Measurements from ENCODE around the gene WDFY3. TPM values are rescaled to one million over a fixed set of nuclear protein-coding genes. Genes with fewer than 3 reads are reported as not detected.
A peak's percentile ranks its signal among the peaks of the same experiment; 100 is the strongest.
"Not testable (repeated sequence)": the region's sequence is repeated elsewhere in the genome, so short reads cannot be mapped to it uniquely, and the experiment has no call there.

Gene WDFY3
- total RNA-seq, 1 donor from 2014 or later = 267 TPM

DNA sequence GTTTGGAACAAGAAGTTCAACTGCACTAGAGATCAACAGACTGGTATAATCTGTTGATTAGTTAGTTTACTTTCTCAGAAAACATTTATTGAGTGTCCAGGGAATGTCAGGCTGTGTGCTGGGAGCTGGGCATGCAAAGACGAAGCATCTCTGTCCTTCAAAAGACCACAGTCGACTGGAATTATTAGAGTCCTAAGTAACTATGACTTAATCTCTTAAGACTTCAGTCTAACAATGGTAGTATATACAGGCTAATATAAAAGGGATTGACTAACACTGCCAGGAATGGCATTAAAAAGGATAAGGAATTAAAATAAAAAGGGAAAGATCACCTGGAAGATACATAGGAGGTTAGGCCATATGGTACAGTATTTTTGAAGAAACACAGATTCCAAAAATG is 128.7 kb downstream of the WDFY3 start:
- Mint-ChIP-seq H3K4me1 (ENCODE audit: low read depth, unreplicated experiment) (peaks cover 3% of the 10 kb centered on the region), H3K36me3 (ENCODE audit: unreplicated experiment) (peaks cover 4% of the 10 kb centered on the region), H3K27me3 (ENCODE audit: unreplicated experiment) (peaks cover 4% of the 10 kb centered on the region), H3K27ac (ENCODE audit: unreplicated experiment) (peak overlapping the region; percentile 20), H3K9me3 (ENCODE audit: unreplicated experiment) (peaks cover 8% of the 10 kb centered on the region), H3K4me3 (ENCODE audit: unreplicated experiment) (no peak overlapping the region)
- DNase-seq = no peak
- TF ChIP-seq, protein P1, sequence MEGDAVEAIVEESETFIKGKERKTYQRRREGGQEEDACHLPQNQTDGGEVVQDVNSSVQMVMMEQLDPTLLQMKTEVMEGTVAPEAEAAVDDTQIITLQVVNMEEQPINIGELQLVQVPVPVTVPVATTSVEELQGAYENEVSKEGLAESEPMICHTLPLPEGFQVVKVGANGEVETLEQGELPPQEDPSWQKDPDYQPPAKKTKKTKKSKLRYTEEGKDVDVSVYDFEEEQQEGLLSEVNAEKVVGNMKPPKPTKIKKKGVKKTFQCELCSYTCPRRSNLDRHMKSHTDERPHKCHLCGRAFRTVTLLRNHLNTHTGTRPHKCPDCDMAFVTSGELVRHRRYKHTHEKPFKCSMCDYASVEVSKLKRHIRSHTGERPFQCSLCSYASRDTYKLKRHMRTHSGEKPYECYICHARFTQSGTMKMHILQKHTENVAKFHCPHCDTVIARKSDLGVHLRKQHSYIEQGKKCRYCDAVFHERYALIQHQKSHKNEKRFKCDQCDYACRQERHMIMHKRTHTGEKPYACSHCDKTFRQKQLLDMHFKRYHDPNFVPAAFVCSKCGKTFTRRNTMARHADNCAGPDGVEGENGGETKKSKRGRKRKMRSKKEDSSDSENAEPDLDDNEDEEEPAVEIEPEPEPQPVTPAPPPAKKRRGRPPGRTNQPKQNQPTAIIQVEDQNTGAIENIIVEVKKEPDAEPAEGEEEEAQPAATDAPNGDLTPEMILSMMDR (IDR thresholded peaks at IDR 0.05; ENCODE audit: partially characterized antibody, unreplicated experiment) = no peak

DNA sequence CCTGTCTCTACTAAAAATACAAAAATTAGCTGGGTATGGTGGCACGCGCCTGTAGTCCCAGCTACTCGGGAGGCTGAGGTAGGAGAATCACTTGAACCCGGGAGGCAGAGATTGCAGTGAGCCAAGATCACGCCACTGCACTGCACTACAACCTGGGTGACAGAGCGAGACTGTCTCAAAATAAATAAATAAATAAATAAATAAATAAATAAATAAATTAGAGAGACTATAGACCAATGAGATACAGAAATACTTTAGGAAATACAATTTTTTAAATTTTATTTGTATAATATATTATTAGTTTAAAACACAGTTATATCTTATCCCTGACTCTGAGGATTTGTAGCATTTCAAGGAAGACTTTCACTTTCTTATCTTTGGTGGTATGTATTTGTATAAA is 136.9 kb downstream of the WDFY3 start:
- H3K9me3 Mint-ChIP-seq (ENCODE audit: unreplicated experiment); DNase-seq; H3K27me3 Mint-ChIP-seq (ENCODE audit: unreplicated experiment); H3K36me3 Mint-ChIP-seq (ENCODE audit: unreplicated experiment); H3K4me3 Mint-ChIP-seq (ENCODE audit: unreplicated experiment): not testable (repeated sequence)
- Mint-ChIP-seq H3K4me1 (ENCODE audit: low read depth, unreplicated experiment) (peaks cover 11% of the 10 kb centered on the region), H3K27ac (ENCODE audit: unreplicated experiment) (peak overlapping the region; percentile 38)

DNA sequence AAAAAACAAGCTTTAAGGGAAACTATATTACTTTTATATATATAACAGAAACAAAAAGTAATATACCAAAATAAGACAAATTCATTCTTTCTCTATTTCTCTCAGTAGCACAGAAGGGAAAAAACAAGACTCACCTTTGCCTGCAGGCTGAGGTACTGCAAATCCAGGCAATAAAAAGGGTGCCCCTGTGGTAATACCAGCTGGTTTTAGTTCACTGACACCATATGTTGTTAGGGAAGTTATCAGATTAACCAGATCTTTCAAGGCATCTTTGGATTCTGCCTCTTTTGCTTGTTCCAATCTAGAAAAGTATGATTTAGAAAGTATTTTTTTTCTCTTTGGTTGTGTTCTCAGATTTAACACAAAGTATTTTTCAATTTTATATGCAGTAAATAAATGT is 139.8 kb downstream of the WDFY3 start:
- Mint-ChIP-seq H3K4me3 (ENCODE audit: unreplicated experiment) (no peak overlapping the region), H3K27ac (ENCODE audit: unreplicated experiment) (peak overlapping the region; percentile 70), H3K27me3 (ENCODE audit: unreplicated experiment) (peaks cover 4% of the 10 kb centered on the region), H3K9me3 (ENCODE audit: unreplicated experiment) (no peaks in the 10 kb centered on the region), H3K4me1 (ENCODE audit: low read depth, unreplicated experiment) (peaks cover 16% of the 10 kb centered on the region), H3K36me3 (ENCODE audit: unreplicated experiment) (no peaks in the 10 kb centered on the region)
- DNase-seq = no peak
- TF ChIP-seq, protein P1 (IDR thresholded peaks at IDR 0.05; ENCODE audit: partially characterized antibody, unreplicated experiment) = no peak

DNA sequence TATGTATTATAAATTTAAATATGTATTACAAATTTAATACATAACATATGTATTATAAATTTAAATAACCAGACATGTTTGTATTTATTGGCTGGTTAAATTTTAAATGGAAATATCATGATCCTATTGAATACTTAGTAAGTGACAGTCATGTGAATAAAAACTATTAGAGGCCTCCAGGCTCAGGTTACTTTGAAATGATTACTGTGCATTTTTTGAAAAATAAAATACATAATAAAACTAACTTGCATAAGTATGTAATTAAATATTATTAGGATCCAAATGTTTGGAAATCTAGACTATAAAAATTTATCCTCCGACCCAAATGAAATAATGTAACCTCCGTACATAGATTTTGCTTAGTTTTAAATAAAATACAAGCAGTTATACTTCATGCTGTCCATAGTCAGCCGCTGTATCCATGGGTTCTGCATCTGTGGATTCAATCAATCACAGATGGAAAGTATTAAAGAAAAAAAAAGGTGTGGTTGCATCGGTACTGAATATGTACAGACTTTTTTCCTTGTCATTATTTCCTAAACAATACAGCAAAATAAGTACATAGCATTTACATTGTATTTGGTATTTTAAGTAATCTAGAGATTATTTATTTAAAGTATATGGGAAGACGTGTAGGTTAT is 140.7 kb downstream of the WDFY3 start:
- DNase-seq = no peak
- H3K27me3 Mint-ChIP-seq (ENCODE audit: unreplicated experiment) = peaks cover 5% of the 10 kb centered on the region
- peak overlapping the region; percentile 61 for H3K4me3 Mint-ChIP-seq (ENCODE audit: unreplicated experiment)
- H3K4me1 Mint-ChIP-seq (ENCODE audit: low read depth, unreplicated experiment) = peaks cover 18% of the 10 kb centered on the region
- TF ChIP-seq, protein P1 (IDR thresholded peaks at IDR 0.05; ENCODE audit: partially characterized antibody, unreplicated experiment) = no peak
- peak overlapping the region; percentile 78 for H3K27ac Mint-ChIP-seq (ENCODE audit: unreplicated experiment)
- no peaks in the 10 kb centered on the region for H3K9me3 Mint-ChIP-seq (ENCODE audit: unreplicated experiment)
- no peaks in the 10 kb centered on the region for H3K36me3 Mint-ChIP-seq (ENCODE audit: unreplicated experiment)

DNA sequence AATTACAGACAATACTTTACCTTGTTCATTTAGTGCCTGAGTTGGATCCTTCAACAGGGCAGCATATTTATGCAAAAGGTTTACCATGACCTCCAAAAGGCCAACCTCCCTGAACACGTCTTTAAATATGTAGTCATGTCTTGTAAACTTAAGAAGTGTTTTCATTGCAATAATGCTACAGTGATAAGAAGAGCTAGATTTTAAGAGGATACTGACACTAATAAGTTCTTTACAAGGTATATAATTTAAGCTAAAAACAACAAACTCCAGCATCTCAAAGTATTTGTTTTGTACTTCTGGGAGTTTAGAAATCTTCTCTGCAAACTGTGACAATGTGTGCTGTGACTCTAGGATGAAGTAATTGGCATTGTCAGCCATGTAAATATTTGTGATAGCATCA is 145.4 kb downstream of the WDFY3 start:
- Mint-ChIP-seq H3K9me3 (ENCODE audit: unreplicated experiment) (no peaks in the 10 kb centered on the region), H3K27me3 (ENCODE audit: unreplicated experiment) (peaks cover 1% of the 10 kb centered on the region), H3K36me3 (ENCODE audit: unreplicated experiment) (no peaks in the 10 kb centered on the region), H3K4me3 (ENCODE audit: unreplicated experiment) (no peak overlapping the region), H3K27ac (ENCODE audit: unreplicated experiment) (no peak overlapping the region), H3K4me1 (ENCODE audit: low read depth, unreplicated experiment) (peaks cover 28% of the 10 kb centered on the region)
- TF ChIP-seq, protein P1 (IDR thresholded peaks at IDR 0.05; ENCODE audit: partially characterized antibody, unreplicated experiment) = no peak
- DNase-seq = no peak

Measured in glutamatergic neuron (in vitro differentiated cells).